ENCODE results near the gene FLVCR2.

GRCh38 chr14:75561013-75561432 lies 17.4 kb upstream of the FLVCR2 start:
- TF ChIP-seq TAF1 (IDR thresholded peaks at IDR 0.05; ENCODE audit: low read depth, low read length) = no peak
- no peak for TF ChIP-seq POLR2A (IDR thresholded peaks at IDR 0.05; ENCODE audit: low read depth, low read length)

Measured in GM12891 (cell line).